HG02885 (cell line): ENCODE data around the gene DKC1.
A peak's percentile ranks its signal among the peaks of the same experiment; 100 is the strongest.

Source experiments
- ATAC-seq: cut with Tn5 transposase; IDR thresholded peaks from one replicate; pipeline ENCODE4 v1.9.1; 2021; ENCODE audit warnings: mild to moderate bottlenecking; ENCODE audit not compliant: unreplicated experiment, poor library complexity

DKC1 gene

DNA sequence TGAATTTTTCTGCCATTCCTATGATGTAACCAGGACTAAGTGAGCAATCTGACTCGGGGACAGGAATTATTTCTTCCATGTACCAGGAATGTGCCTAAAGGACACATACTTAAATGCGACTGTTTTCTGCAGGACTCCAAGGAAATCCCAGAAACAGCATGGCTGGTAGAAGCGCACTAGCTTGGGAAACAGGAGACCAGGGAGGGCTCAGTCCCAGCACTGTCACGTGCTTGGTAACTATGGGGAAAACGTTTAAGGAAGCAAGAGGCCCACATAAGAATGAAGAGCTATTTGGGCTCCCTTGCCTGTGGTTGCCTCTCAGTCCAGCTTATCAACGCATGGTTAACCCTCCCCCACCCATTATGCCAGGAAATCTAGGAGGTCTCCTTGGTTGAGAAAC, 23.1 kb downstream of the DKC1 start:
- no peak for ATAC-seq

DNA sequence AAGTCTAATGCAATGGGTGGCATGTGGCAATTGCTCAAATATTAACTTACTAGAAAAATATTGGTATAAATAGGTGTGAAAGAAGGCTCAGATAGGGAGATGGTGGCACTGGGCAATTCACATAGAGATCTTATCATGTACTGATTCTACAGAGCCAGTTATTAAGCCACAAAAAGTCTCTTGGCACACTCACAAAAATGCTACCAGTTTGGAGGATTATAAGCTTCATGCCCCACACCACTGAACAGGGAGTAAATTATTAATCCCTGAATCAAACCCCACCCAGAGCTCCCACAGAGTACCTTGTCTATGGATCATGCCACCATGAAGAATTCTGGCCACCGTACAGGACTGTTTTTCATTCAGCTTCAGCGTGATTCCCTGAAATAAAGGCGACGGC, 28.8 kb downstream of the DKC1 start:
- no peak for ATAC-seq

DNA sequence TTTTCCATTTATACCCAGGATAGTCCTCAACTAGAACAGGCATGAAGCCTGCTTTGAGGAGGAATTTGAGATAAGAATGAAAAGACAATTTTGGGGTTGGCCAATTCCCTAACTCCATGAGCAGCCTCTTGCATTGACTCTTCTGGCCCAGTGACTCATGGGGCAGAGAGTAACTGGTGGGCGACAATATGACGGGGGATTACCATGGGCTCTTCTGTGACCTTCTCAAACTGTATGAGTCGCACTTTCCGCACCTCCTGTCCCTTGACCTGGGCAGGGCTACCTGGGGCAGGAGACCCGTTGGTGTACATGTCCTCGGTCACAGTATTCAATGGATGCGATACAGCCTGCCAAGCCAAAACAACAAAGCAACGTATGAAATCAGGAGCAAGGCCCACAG, 29.3 kb downstream of the DKC1 start:
- ATAC-seq, result no peak

DNA sequence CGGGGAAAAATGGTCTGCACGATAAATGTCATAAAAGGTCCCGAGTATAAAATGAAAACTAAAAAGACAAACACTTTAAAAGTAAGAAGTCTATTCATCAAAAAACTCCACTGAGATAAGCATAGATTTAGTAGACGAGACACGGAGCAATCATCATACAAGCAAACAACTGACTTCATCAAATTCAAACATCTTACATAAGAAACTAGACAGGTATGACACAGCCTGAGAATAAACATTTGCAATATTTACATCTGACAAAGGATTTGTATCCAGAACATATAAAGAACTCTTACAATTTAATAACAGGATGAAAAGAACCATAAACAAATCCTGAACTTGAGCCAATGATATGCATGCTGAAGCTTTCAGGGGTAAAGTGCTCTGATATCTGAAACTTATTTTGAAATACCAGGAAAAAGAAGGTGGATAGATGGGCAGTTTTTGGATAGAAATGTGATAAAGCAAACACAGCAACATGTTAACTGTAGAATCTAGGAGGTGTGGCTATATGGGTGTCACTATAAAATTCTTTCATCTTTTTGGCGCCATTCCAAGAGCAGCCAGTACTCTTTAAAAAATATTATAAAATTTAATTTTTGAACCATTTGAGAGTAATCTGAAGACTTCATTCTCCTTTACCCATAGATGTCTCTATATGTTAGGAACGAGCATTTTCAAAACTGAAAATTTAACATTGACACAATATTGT, 30.6 kb downstream of the DKC1 start:
- no peak for ATAC-seq

DNA sequence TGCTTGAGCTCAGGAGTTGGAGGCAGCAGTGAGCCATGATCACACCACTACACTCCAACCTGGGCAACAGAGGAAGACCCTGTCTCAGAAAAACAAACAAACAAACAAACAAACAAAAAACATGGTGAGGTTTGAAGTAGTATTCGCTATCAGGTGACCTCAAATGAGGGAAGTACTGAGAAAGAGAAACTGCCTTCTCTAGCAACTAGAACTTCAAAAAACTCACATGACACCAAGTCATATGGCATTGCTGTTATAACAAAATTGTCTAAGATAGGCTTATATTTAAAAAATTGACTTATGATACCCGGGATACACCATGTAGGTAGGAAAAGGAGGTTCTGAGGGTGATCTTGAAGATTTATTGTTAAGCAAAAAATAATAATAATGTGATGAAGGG, 32.4 kb downstream of the DKC1 start:
- ATAC-seq, result no peak

DNA sequence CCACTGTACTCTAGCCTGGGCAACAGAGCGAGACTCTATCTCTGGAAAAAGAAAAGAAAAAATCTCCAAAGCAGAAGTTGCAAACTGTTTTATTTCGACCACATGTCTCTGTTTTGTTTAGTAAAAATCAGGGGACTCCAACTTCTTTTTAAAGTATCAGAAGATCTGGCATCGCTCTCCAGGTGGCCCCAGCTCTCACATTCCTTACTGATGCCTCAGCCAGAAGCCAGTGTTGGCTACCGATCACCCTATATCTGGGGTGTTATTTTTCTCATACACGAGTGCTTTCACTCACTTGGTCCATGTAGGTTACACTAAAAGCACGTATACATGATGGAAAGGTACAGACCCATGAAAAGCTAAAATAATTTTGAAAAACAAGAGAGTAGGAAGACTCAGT, 34.3 kb downstream of the DKC1 start:
- ATAC-seq, result no peak

DNA sequence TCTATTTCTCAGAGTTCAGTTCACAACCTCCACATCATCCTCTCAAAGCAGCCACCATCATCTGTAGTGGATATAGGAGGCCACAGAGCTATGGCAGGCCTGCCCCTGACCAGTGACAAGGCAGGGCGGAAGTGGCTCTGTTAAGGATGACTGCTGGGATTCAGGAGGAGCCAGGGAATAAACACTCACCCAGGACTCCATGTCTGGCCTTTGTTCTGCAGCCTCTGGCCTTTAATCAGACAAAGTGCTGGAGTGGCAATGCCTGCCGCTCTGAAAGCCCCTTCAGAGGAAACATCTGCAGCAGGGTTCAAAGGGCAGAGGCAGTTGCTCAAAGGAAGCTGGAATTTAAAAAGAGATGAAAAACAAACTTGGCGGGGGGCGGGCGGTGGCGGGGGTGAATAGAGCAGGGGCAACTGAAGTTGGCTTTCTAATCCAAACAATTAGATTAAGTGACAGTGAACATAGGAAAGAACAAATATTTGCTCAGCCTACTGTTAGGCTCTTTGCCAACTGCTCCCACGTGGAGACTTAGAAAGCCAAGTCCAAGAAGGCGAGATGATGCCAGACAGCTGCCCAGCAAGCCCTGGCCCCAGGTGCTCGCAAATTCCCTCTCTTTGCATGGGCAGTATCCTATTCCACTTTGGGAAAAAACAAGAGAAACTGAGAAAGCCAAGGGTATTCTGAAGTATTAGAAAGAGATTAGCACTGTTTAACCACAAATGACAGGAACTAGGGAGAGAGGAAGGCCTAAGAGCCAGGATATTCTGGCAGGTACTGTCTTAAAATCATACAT, 37.1 kb downstream of the DKC1 start:
- no peak for ATAC-seq

DNA sequence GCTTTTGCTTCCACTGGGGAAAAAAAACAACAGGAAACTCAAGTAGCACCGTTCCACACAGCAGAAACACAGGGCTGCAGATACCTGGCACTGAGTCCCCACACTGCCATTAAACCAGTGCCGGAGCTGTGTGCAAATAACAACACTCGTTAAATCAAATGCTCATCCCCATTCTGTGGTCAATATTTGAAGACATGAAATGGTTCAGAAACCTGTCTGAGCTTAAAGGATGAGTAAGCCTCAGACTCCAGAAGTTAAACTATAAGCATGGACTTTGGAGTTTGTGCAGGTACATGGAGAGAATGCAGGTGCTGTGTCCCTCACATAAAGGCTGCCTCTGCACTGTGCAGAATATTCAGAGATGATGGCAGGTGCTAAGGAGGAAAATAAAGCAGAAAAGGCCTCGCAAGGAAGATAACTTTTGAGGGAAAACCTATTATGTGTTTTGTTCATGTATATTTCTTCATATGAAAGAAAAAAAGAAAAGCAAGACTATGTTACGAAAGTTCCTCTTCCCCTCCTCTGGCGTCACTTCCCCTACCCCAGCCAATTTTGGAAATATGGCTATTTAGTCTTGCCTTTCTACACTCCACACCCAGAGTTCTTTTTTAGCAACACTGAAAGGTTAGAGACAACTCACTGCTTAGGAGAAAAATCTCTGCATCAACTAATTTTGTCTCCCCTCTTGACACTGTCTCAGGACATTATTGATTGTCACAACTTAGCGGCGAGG, 38.0 kb downstream of the DKC1 start:
- ATAC-seq, result no peak

DNA sequence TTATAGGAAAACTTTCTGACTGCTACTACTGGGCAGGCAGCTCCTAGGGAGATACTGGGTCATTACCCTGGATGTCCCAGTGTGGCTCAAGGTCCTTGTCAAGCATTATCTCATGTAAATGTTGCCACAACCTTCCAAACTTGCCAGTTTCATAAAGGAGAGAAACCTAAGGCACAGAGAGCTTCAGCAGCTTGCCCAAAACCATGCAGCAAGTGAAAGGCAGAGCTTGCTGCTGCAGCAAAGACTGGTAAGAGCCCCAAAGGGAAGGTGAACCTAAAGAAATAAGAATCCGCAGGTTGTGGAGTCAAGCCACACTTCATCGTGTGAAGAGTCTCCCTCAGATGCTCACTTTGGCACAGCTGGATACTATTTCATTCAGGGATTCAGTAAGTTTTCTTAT, 40.3 kb downstream of the DKC1 start:
- no peak for ATAC-seq

DNA sequence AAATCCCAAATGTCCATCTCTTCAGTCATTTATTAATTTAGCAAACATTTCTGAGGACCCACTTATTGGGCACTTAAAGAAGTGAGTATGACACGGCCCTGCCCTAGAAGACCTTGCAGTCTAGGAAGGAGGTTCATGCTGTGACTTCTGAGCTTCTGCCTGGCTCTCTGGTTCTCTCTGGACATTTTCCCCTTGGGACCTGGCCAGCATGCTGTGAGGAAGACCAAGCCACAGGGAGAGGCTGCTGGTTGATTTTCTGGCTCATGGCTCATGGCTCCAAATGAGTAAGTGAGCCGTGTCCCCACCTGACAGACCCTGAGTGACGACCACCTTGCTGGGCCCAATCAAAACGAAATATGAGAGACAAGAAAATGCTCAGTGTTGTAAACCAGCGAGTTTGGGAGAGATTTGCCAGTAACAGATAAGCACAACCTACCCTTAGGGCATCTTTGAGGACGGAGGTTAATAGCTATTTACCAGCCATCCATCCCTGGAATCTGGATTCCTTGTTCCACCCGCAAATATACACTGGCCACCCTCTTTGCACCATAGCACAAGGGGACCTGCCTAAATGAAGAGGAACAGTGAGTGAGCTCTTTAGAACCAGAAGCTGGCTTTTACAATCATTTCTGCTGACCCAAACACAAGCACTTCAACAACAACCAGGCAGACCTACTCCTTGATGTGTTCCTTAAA, 41.7 kb downstream of the DKC1 start:
- no peak for ATAC-seq

DNA sequence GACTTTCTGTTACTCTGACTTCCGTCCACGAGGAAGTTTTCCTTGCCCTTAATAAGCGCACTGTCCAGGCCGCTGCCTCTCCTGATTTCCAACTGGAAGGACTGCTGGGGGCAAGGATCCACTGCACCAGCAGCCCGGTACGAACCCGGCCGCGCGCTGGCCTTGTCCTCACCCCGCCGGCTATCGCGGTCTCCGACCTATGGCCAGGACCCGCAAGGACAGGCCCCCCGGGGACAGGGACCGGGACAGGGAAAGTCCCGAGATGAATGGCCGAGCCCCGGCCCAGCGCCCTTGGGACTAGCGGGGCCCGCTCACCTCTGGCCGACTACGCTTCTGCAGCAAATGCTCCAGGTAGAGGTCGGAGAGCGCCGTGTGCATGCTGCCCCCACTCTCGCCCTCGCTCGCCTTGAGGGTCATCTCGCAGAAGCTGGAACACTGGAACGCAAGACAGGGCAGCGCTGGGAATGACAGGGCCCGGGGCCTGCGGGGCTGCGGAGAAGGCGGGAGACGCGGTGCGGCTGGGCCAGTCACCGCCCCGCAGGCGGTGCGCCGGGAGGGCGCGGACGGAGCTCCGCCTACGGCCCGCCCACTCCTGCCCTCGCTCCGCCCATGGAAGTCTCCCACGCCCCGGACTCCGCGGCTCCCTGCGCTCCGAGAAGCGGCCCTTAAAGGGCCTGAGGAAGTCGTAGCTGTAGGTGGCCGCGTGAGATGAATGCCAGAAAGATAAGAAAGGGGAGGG, 42.5 kb downstream of the DKC1 start, which contains the start of gene MPP1:
MPP1 (minus strand) TSS at position 529 of the 739 bp plus-strand sequence; CDS start at position 417, 112 bp downstream.
- peak; percentile 91 for ATAC-seq

DNA sequence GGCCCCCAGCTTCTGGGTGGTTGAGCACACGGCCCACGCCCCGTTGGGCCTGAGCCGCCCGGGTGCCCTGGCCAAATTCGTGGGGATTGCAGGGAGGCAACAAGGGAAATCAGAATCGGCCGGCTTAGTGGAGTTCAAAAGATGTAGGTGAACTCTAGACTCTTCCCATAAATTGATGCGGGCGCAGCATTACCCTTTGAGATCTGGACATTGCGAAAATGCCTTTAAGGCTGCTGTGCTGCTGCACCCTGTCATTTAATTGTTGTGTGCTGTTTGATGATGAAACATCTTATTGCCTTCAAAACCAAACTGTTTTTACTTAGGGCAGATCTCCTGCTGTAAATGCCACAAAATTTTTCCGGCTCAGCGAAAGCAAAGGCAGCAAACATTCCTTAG, 43.0 kb downstream of the DKC1 start:
- no peak for ATAC-seq

DNA sequence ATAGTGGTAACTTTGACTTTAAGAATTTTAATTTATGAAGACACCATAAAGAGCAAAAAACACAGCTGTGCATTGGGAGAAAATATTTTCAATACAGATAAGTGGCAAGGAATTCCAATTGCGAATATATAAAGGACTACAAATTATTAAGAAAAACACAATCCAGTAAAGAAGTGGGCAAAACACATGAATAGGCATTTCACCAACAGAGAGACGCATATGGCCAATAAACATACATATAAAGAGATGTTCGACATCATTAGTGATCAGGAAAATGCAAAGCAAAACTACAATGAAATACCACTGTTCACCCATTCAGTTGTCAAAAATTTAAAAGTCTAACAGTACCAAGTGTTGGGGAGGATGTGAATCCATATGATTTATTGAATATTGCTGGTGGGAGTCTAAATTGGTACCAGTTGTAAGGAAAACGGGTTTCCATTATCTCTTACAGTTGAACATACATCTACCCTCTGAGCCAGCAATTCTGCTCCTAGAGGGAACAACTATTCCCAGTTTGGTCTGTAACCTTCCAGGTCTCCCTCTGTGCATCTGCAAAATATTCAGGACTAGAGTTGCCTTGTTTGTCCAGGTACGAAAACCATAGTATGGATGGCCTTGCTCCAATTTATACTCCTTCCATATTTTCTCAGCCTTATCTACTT, 44.3 kb downstream of the DKC1 start:
- ATAC-seq, result no peak

DNA sequence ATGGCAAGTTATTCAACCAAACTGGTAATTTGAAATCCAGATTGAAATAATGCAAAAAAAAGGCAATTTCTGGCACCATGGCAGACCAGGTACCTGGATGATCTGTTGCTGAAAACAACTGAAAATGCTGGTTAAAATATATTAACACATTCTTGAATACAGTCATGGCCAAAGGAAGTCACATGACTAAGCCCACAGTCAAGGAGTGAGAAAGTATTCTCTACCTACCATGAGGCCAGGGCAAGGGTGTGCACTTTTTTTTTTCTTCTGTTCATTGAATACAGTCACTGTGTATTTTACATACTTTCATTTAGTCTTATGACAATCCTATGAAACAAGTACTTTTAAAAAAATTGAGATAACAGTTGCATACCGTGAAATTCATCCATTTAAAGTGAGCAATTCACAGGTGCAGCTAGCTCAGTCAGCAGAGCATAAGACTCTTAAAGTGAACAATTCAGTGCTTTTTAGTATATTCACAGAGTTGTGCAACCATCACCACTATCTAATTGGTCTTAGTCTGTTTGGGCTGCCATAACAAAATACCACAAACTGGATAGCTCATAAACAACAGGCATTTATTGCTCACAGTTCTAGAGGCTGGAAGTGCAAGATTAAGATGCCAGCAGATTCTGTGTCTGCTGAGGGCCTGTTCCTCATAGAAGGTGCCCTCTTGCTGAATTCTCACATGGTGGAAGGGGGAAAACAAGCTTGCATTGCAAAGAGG, 47.4 kb downstream of the DKC1 start:
- ATAC-seq, result no peak

DNA sequence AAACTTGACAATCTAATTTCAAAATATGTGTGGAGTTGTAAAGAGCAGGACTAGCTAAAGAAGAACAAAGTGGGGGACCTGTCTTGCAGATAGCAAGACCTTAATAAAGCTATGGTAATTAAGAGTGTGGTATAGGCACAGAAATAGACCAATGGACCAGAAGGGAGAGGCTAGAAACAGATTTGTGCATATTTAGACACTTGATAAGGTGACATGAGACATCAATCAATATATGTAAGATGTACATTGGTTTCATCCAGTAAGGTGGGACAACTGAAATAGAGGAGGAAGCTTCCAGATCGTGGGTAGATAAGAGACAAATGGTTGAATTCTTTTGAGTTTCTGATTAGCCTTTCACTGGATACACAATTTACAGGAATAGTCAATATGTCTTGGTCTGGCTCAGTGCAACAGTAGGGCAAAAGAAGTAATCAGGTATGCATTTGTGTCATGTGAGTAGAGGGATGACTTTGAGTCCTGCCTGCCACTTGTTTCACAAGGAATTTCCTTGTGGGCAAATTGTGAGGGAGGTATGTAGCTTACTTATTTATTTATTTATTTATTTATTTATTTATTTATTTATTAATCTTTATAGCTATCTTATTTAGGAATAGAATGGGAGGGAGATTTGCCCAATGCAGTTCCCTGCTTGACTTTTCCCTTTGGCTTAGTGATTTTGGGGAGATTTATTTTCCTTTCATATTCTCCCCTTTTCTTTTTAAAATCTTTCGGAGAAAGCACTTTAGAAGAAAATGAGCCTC, 49.9 kb downstream of the DKC1 start:
- ATAC-seq, result no peak

DNA sequence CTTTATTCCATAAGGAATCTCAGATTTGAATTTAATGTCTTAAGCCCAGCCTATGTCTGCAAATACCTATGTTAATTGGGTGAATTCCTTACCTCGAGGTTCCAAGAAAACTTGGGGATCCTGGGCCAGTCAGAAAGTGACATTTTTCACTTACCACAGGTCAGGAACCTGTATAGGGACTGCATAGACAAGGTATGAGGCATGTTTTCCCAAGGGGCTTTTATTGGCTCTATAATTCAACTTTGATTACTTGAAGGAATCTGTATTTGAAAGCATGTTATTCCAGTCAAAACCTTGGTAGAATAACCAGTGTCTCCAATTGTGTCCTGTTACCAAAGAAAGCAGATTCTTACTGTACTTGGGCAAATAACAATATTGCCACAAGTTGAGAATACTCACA, 51.1 kb downstream of the DKC1 start:
- ATAC-seq, result no peak

DNA sequence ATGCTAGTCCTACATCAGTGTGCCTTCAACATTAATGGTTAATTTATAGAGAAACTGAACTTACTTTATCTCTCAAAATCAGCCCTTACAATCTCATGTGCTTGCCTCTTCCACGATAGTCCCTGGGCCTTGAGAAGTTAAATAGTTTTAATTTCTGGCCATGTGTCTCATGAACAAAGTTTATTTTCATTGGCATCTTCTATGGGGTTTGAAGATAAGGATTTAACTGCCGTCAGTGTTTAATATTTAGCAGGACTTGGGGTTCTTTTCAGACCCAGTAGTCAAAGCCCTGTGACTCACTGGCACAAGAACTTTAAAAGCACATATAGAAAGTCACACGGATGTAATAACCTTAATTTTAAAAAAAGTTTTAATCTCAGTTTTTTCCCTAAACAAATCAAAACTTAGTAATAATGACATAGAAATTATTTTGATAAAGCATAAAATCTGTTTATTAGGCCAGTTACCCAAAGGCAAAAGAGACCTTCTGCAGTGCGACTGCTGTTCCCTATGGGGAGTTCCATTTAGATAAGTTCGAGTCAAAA, 52.7 kb downstream of the DKC1 start:
- no peak for ATAC-seq
